MM.1S (cell line): ENCODE data around the gene OLFM4.

Source experiments
- CTCF ChIP-seq: fragments of 300-600 bp; sonication (generic); IDR thresholded peaks from 2 replicates; pipeline ENCODE4 v1.5.1; 2016; ENCODE audit warnings: antibody characterized with exemption, low read length, mixed read lengths
- EZH2 ChIP-seq: fragments of 300-600 bp; sonication (generic); optimal IDR thresholded peaks from 2 replicates; pipeline ENCODE3; 2017; ENCODE audit warnings: low read depth, mild to moderate bottlenecking, antibody characterized with exemption, low read length, mixed read lengths
- EZH2phosphoT487 ChIP-seq: fragments of 300-600 bp; sonication (generic); IDR thresholded peaks from 2 replicates; pipeline ENCODE4 v1.6.1; 2018; ENCODE audit warnings: antibody characterized with exemption, low read length

GRCh38 chr13:52991344-52992020 is 37.1 kb upstream of the OLFM4 start:
- TF ChIP-seq CTCF (no peak), EZH2 (no peak), EZH2phosphoT487 (no peak)
